ENCODE results near the gene REXO4.
A peak's percentile ranks its signal among the peaks of the same experiment; 100 is the strongest.

Gene REXO4

GRCh38 chr9:133359399-133360175, 58.2 kb downstream of the REXO4 start:
- H3K27ac ChIP-seq (ENCODE audit: poor library complexity, severe bottlenecking) = no peak overlapping the region
- ATAC-seq (ENCODE audit: low read depth) = no peak
- H3K27me3 ChIP-seq (ENCODE audit: insufficient read depth, poor library complexity, severe bottlenecking) = no peaks in the 10 kb centered on the region
- no peak overlapping the region for H3K4me3 ChIP-seq (ENCODE audit: severe bottlenecking)
- TF ChIP-seq CTCF (IDR thresholded peaks at IDR 0.05; ENCODE audit: poor library complexity, severe bottlenecking) = peak; percentile 38
- H3K4me1 ChIP-seq (ENCODE audit: insufficient read depth, poor library complexity, severe bottlenecking) = no peaks in the 10 kb centered on the region
- peaks cover 71% of the 10 kb centered on the region for H3K36me3 ChIP-seq (ENCODE audit: low read depth)
- no peaks in the 10 kb centered on the region for H3K9me3 ChIP-seq (ENCODE audit: severe bottlenecking)
- no peak for DNase-seq (ENCODE audit: low spot score)

- H3K4me3 ChIP-seq (ENCODE audit: severe bottlenecking) = no peak overlapping the region
- ATAC-seq (ENCODE audit: low read depth) (no peak), DNase-seq (ENCODE audit: low spot score) (no peak)
- H3K27me3 ChIP-seq (ENCODE audit: insufficient read depth, poor library complexity, severe bottlenecking) = no peaks in the 10 kb centered on the region
- peaks cover 71% of the 10 kb centered on the region for H3K36me3 ChIP-seq (ENCODE audit: low read depth)
- H3K9me3 ChIP-seq (ENCODE audit: severe bottlenecking) = no peaks in the 10 kb centered on the region
- no peak overlapping the region for H3K27ac ChIP-seq (ENCODE audit: poor library complexity, severe bottlenecking)
- TF ChIP-seq CTCF (IDR thresholded peaks at IDR 0.05; ENCODE audit: poor library complexity, severe bottlenecking) = no peak
- H3K4me1 ChIP-seq (ENCODE audit: insufficient read depth, poor library complexity, severe bottlenecking) = no peaks in the 10 kb centered on the region
Measured at GRCh38 chr9:133357656-133358055, 60.2 kb downstream of the REXO4 start.

GRCh38 chr9:133356391-133357091, 61.3 kb downstream of the REXO4 start, which contains the start of the genes SURF1 and SURF2:
Gene SURF1 (minus strand): TSS chr9:133356487. CDS start chr9:133356453, 34 bp downstream.
Gene SURF2 (plus strand): TSS chr9:133356550. CDS start chr9:133356593, 43 bp downstream.
- H3K4me3 ChIP-seq (ENCODE audit: severe bottlenecking) = peak within 1 kb of the TSS; percentile 46
- ATAC-seq (ENCODE audit: low read depth) (peak; percentile 67), DNase-seq (ENCODE audit: low spot score) (peak; percentile 89)
- H3K27me3 ChIP-seq (ENCODE audit: insufficient read depth, poor library complexity, severe bottlenecking) = no peaks in the 10 kb centered on the region
- H3K36me3 ChIP-seq (ENCODE audit: low read depth) = peaks cover 71% of the 10 kb centered on the region
- no peaks in the 10 kb centered on the region for H3K4me1 ChIP-seq (ENCODE audit: insufficient read depth, poor library complexity, severe bottlenecking)
- H3K27ac ChIP-seq (ENCODE audit: poor library complexity, severe bottlenecking) = peak within 1 kb of the TSS; percentile 51
- H3K9me3 ChIP-seq (ENCODE audit: severe bottlenecking) = no peaks in the 10 kb centered on the region
- peak; percentile 29 for TF ChIP-seq CTCF (IDR thresholded peaks at IDR 0.05; ENCODE audit: poor library complexity, severe bottlenecking)

Data from RWPE2 (cell line).